ENCODE data around the gene CERS6. TPM values are rescaled to one million over a fixed set of nuclear protein-coding genes. Genes with fewer than 3 reads are reported as not detected.
"Not testable (repeated sequence)": the region's sequence is repeated elsewhere in the genome, so short reads cannot be mapped to it uniquely, and the experiment has no call there.

CERS6 gene
- total and polyA plus RNA-seq, 2 donors = 9.3 to 45.2 TPM

DNA sequence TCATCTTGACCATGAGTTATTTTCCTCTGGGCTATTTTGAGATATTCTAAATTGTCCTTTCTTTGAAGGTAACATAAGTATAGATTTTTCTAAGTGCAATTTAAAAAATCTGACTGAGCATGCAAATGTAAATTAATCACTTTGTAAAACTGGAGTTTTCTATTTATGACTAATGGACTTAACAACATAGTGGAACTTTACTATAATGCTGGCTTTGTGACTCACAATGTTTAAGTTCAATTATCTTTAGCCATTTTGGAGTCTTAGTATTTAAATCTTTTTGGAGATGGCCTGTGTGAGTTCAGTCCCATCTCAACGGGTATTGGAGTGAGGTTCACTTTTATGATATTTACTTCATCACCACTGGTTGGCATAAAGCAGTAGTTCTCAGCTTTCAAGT is 311.2 kb downstream of the CERS6 start:
- no peaks in the 10 kb centered on the region for H3K4me1 ChIP-seq (ENCODE audit: insufficient read depth)
- WGBS = 39% methylated on average over 1 of the region's 1 CpG
- peaks cover 4% of the 10 kb centered on the region for H3K36me3 ChIP-seq (ENCODE audit: insufficient read depth)
- no peak overlapping the region for H3K27ac ChIP-seq (ENCODE audit: low read depth)
- no peak overlapping the region for H3K4me3 ChIP-seq (ENCODE audit: low read depth, low read length)
- DNase-seq (ENCODE audit: extremely low spot score) = no peak

DNA sequence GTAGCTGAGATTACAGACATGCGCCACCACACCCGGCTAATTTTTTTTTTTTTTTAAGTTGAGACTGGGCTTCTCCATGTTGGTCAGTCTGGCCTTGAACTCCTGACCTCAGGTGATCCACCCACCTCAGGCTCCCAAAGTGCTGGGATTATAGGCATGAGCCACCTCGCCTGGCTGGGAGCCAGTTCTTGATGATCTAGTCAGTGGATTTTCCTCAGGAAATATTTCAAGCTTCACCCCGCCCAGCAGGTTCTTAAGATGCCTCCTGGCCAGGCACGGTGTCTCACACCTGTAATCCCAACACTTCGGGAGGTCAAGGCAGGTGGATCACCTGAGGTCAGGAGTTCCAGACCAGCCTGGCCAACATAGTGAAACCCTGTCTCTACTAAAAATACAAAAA is 312.3 kb downstream of the CERS6 start:
- H3K4me1 ChIP-seq (ENCODE audit: insufficient read depth); DNase-seq (ENCODE audit: extremely low spot score); H3K27ac ChIP-seq (ENCODE audit: low read depth); H3K4me3 ChIP-seq (ENCODE audit: low read depth, low read length); H3K36me3 ChIP-seq (ENCODE audit: insufficient read depth): not testable (repeated sequence)
- 98% methylated on average over 6 of the region's 6 CpGs for WGBS

DNA sequence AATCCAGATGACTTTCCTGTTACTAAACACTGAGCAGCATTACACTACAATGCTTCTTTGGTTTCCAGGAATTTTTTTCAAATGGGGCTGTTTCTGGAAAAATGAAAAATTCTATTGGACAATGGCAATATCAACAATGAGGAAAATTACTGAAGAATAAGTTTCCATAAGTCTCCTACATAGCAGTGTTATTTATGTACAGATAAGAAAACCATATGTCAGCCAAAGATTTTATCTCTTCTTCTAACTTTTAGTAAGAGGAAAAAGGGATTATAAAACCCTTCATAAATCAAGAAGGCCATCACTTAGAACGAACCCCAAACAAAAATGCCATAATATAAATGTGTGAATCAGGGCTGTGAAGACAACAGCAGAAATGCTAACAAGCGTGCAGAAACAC is 314.7 kb downstream of the CERS6 start:
- H3K27ac ChIP-seq (ENCODE audit: low read depth) = no peak overlapping the region
- 57% methylated on average over 2 of the region's 2 CpGs for WGBS
- H3K4me1 ChIP-seq (ENCODE audit: insufficient read depth) = no peaks in the 10 kb centered on the region
- DNase-seq (ENCODE audit: extremely low spot score) = peak; percentile 10
- H3K4me3 ChIP-seq (ENCODE audit: low read depth, low read length) = no peak overlapping the region
- H3K36me3 ChIP-seq (ENCODE audit: insufficient read depth) = peaks cover 4% of the 10 kb centered on the region

DNA sequence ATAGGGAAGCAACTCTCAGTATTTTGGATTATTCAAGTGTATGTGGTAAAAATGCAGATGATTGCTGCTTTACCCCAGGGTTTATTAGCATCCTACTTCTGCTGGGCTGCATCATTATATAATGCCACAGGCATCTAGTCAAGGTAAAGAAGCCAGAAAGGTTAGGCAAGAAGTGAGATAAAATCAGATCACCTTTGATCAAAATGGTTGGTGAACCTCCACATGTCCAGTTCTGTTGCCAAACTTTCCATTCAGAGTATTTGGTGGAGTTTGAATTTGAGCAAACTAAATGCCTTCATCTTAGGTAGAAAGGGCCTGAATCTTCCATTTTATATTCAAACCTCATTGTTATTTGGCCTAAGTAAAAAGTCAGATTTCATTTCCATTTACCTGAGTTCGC is 316.6 kb downstream of the CERS6 start:
- 99% methylated on average over 1 of the region's 1 CpG for WGBS
- Histone ChIP-seq H3K27ac (ENCODE audit: low read depth) (no peak overlapping the region), H3K4me3 (ENCODE audit: low read depth, low read length) (no peak overlapping the region), H3K4me1 (ENCODE audit: insufficient read depth) (no peaks in the 10 kb centered on the region), H3K36me3 (ENCODE audit: insufficient read depth) (peaks cover 4% of the 10 kb centered on the region)
- DNase-seq (ENCODE audit: extremely low spot score) = no peak

DNA sequence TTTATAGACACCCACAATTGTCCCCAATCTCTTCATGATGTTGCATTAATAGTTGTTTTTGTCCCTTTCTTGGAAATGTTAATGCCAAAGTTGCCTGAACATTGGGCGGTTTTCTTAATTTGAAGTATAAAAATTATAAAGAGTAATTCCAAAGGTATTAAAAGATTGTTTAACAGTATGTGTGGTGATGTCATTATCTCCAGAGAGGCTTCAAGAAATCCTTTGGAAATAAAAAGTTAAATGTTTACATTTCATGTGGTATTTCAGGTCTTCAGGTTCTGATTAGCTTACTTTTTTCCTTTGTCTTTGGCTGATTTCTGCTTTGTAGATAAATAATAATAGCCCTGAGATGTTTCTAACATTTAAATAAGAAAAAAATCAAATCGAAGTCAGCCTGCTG is 317.1 kb downstream of the CERS6 start:
- DNase-seq (ENCODE audit: extremely low spot score) = no peak
- no peak overlapping the region for H3K4me3 ChIP-seq (ENCODE audit: low read depth, low read length)
- WGBS = 90% methylated on average over 2 of the region's 2 CpGs
- no peaks in the 10 kb centered on the region for H3K4me1 ChIP-seq (ENCODE audit: insufficient read depth)
- H3K36me3 ChIP-seq (ENCODE audit: insufficient read depth) = peaks cover 4% of the 10 kb centered on the region
- H3K27ac ChIP-seq (ENCODE audit: low read depth) = no peak overlapping the region

DNA sequence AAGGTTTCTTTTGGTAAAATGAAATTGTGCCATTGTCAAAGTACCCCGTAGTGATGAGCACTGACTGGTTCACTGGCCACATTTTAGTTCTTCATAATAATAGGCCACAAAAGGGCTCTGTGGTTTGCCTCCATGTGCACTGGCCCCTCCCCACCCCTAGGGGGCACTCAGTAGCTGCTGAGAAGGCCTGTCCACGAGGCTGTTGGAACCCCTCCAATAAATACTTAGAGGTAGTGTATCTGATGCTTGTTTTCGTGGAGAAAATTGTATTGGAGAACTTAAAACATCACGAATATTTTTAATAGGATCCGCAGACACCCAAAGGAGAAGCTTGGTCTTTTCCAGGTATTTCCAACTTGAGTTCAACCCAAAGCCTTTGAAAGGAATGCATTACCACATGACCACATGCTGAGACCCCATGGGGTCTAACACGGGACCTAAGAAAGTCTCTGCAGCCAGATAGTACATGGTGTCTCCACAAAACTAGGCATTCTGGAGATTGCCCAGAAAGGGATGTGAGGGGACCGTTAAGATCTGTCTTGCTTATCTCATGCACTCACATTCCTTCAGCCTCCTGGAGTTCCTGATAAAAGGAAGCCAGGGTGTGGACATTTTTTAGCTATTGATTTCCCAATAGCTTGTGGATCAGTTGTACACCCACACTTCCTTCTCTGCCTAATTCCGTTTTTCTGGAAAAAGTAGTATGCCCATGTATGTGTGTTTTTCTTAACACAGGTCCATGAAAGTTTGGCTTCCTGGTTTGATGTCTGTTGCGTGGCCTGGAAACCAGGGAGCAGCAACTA is 317.8 kb downstream of the CERS6 start:
- WGBS = 62% methylated on average over 9 of the region's 9 CpGs
- no peak for DNase-seq (ENCODE audit: extremely low spot score)

DNA sequence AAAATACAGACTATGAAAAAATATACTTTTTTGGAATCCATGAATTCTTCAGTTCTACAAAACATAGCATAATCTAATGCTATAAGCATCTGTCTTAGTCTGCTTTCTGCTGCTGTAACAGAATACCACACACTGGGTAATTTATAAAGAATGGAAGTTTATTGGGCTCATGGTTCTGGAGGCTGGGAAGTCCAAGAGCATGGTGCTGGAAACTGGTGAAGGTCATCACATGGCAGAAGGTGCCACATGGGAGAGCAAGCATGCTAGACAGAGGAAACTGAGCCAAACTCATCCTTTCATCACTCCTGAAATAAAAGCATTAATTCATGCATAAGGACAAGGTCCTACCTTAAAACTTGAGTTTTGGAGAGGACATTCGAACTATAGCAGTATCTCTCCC is 319.8 kb downstream of the CERS6 start:
- no peak overlapping the region for H3K4me3 ChIP-seq (ENCODE audit: low read depth, low read length)
- H3K4me1 ChIP-seq (ENCODE audit: insufficient read depth) = no peaks in the 10 kb centered on the region
- no peak for DNase-seq (ENCODE audit: extremely low spot score)
- no peak overlapping the region for H3K27ac ChIP-seq (ENCODE audit: low read depth)
- H3K36me3 ChIP-seq (ENCODE audit: insufficient read depth) = no peaks in the 10 kb centered on the region
- 0% methylated on average over 1 of the region's 1 CpG for WGBS

More for the DNA sequence above, 317.8 kb downstream of the CERS6 start:
- no peak overlapping the region for H3K4me3 ChIP-seq (ENCODE audit: low read depth, low read length)
- no peak overlapping the region for H3K27ac ChIP-seq (ENCODE audit: low read depth)
- H3K4me1 ChIP-seq (ENCODE audit: insufficient read depth) = no peaks in the 10 kb centered on the region
- H3K36me3 ChIP-seq (ENCODE audit: insufficient read depth) = peaks cover 4% of the 10 kb centered on the region

DNA sequence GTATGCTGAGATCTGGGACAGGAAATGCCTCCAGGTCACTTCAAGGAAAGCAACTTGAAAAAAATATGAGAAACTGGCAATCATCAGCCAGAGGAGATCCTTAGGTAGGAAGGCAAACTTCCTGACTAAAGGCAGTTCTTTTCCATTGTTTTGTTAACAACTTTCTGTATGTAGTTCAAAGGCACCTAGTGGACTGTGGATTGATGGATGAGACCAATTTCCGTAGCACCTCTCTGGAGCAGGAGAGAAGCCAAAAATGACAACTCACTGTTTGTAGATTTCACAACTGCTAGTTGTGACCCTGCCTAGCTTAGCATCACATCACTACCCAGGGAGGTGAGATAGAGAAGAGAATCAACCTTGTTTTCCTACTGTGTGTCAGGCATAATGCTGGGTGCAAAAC is 324.6 kb downstream of the CERS6 start:
- 80% methylated on average over 1 of the region's 1 CpG for WGBS
- H3K4me1 ChIP-seq (ENCODE audit: insufficient read depth) = no peaks in the 10 kb centered on the region
- DNase-seq (ENCODE audit: extremely low spot score) = no peak
- H3K27ac ChIP-seq (ENCODE audit: low read depth) = no peak overlapping the region
- H3K4me3 ChIP-seq (ENCODE audit: low read depth, low read length) = no peak overlapping the region
- no peaks in the 10 kb centered on the region for H3K36me3 ChIP-seq (ENCODE audit: insufficient read depth)

DNA sequence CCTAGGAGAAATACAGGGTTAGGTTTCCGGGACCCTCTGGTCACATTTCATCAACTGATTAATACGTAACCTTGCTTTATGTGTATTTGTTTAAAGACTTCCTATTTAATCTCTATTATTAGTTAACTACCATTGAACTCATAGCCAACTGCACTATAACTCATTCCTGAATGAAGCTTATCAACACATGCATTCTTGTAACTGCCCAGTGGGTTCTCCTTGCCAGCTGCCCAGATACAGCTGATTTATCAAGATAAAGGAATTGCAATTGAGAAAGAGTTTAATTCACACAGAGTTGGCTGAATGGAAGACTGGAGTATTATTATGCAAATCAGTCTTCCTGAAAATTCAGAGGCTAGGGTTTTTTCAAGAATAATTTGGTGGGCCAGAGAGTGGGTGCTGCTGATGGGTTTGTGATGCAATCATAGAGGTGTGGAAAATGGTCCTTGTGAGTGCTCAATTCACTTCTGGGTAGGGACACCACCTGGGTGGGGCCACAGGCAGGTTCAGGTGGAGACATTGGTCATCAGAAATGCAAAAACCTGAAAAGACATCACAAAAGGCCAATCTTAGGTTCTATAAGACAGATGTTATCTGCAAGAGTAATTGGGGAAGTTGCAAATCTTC is 325.2 kb downstream of the CERS6 start:
- no peaks in the 10 kb centered on the region for H3K36me3 ChIP-seq (ENCODE audit: insufficient read depth)
- no peak overlapping the region for H3K4me3 ChIP-seq (ENCODE audit: low read depth, low read length)
- 87% methylated on average over 2 of the region's 2 CpGs for WGBS
- H3K27ac ChIP-seq (ENCODE audit: low read depth) = no peak overlapping the region
- DNase-seq (ENCODE audit: extremely low spot score) = no peak
- H3K4me1 ChIP-seq (ENCODE audit: insufficient read depth) = no peaks in the 10 kb centered on the region

DNA sequence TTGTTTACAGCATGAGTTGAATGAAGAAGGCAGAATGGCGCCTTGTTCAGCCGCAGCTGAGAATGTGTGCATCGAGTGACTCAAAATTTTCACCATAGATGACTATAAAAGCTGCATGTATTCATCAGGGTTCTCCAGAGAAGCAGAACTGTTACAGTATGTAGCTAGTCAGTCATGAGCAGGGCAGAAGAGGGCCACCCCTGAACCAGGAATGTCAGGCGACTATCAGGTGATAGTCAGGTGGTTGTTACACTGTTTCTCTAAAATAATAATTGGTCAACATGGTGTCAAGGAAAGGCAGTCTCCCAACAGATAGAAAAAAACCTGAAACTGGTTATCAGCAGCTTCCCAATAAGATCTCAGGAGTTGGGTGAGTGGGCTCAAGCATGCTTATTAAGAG is 326.2 kb downstream of the CERS6 start:
- no peaks in the 10 kb centered on the region for H3K4me1 ChIP-seq (ENCODE audit: insufficient read depth)
- WGBS = 98% methylated on average over 4 of the region's 4 CpGs
- no peak overlapping the region for H3K4me3 ChIP-seq (ENCODE audit: low read depth, low read length)
- H3K36me3 ChIP-seq (ENCODE audit: insufficient read depth) = no peaks in the 10 kb centered on the region
- no peak overlapping the region for H3K27ac ChIP-seq (ENCODE audit: low read depth)
- no peak for DNase-seq (ENCODE audit: extremely low spot score)

DNA sequence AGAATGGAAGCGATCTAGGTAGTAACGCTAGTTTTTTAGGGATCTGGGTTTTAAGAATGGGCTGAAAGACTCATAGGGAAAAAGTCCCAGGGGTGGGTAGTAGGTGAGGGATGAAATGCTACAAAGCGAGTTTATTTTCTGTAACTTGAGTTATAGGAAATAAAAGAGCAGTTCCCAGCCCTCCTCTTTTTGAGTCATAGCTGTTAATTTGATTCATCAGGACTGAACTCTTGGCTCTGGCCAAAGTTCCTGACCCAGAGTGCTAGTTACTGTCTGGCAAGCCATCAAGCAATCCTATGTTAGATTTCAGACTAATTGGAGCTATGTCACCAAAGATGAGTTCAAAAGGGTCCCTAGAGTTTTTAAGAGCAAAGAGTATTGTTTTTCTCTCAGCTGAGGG is 328.9 kb downstream of the CERS6 start:
- WGBS = 86% methylated on average over 3 of the region's 3 CpGs
- no peak for DNase-seq (ENCODE audit: extremely low spot score)
- H3K27ac ChIP-seq (ENCODE audit: low read depth) = no peak overlapping the region
- no peak overlapping the region for H3K4me3 ChIP-seq (ENCODE audit: low read depth, low read length)
- no peaks in the 10 kb centered on the region for H3K36me3 ChIP-seq (ENCODE audit: insufficient read depth)
- no peaks in the 10 kb centered on the region for H3K4me1 ChIP-seq (ENCODE audit: insufficient read depth)

DNA sequence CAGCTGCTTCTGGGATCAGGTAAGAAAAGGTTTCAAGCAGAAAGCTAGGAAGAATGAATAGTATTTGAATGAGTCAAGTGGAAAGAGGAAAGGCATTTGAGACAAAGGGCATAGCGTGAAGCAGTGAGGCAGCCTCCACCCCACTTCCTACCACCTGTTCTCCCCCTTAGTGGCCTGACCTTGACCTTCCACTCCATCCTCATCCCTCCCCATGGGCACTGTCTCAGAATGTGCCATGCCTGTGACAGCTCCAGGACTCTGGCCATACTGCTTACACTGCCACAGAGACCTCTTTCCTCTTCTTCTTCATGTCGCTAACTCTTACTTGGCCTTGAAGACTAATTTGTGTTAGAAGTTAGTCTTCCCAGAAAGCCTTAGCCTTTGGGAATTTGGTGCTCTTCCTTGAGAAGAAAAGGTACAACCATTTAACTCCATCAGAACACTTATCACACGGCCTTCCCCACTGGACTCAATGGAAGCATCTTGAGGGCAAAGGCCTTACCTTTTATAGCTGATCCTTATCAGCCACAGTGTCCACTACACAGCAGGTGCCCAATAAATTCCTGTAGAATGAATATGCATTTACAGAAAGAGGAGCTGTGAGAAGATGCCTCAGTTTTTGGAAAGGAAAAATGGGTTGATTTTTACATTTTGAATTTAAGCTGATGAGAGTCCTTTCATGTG is 331.2 kb downstream of the CERS6 start:
- no peak for DNase-seq (ENCODE audit: extremely low spot score)
- H3K4me1 ChIP-seq (ENCODE audit: insufficient read depth) = no peaks in the 10 kb centered on the region
- WGBS = 84% methylated on average over 3 of the region's 3 CpGs
- H3K27ac ChIP-seq (ENCODE audit: low read depth) = no peak overlapping the region
- H3K4me3 ChIP-seq (ENCODE audit: low read depth, low read length) = no peak overlapping the region
- no peaks in the 10 kb centered on the region for H3K36me3 ChIP-seq (ENCODE audit: insufficient read depth)

DNA sequence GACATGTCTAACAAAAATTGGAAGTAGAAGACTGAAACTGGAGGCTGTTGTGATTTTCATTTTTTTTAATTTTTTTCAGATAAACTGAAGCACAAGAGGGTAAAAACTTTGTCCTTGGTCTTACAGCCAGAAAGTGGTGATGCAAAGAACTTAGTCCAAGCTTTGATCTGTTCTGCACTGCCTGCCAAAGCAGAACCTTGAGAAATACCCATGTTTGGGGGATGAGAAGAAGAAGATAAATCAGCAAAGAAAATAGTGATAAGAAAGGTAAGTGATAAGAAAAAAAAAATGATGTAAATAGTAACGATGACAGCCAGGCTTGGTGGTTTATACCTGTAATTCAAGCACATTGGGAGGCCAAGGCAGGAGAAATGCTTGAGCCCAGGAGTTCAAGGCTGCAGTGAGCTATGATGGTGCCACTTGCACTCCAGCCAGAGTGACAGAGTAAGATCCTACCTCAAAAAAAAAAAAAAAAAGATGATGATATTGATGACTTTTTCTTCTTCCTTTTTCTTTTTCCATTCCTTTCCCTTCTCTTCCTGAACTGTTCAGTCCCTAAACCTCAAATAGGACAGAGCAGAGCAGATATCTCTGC is 331.8 kb downstream of the CERS6 start:
- no peak for DNase-seq (ENCODE audit: extremely low spot score)
- 79% methylated on average over 1 of the region's 1 CpG for WGBS
- Histone ChIP-seq H3K4me3 (ENCODE audit: low read depth, low read length) (no peak overlapping the region), H3K27ac (ENCODE audit: low read depth) (no peak overlapping the region), H3K4me1 (ENCODE audit: insufficient read depth) (no peaks in the 10 kb centered on the region), H3K36me3 (ENCODE audit: insufficient read depth) (no peaks in the 10 kb centered on the region)

DNA sequence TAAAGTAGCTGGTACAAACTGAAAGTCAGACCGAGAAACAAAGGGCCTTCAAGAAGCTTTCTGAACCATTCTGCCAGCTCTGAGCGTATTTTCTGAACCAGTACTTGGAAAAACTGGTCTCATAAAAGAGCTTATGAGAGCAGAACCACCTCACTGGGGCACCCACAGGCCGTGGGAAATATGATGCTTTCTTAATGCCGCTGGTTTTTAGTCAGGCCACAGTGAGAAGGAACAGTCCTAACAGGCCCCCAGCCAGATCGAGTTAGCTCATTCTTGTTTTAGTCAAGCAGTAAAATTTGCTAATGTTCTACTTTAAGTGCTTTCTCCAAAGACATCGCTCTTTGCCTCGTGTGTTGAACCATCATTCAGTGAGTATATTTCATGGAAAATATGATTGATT is 333.7 kb downstream of the CERS6 start:
- WGBS = 46% methylated on average over 7 of the region's 7 CpGs
- Histone ChIP-seq H3K27ac (ENCODE audit: low read depth) (no peak overlapping the region), H3K36me3 (ENCODE audit: insufficient read depth) (no peaks in the 10 kb centered on the region), H3K4me1 (ENCODE audit: insufficient read depth) (no peaks in the 10 kb centered on the region), H3K4me3 (ENCODE audit: low read depth, low read length) (no peak overlapping the region)
- no peak for DNase-seq (ENCODE audit: extremely low spot score)

All from urinary bladder (tissue), 4 donors.